GM18508 (cell line): Measurements from ENCODE around the gene DLX2.
"Not testable (repeated sequence)": the region's sequence is repeated elsewhere in the genome, so short reads cannot be mapped to it uniquely, and the experiment has no call there.

Experiments
- ATAC-seq: cut with Tn5 transposase; IDR thresholded peaks from one replicate; pipeline ENCODE4 v1.9.1; 2021; ENCODE audit warnings: moderate number of reproducible peaks; ENCODE audit not compliant: insufficient read depth, unreplicated experiment

The DLX2 gene

GRCh38 chr2:172062402-172063004 lies 40.2 kb downstream of the DLX2 start:
- ATAC-seq: no peak

DNA sequence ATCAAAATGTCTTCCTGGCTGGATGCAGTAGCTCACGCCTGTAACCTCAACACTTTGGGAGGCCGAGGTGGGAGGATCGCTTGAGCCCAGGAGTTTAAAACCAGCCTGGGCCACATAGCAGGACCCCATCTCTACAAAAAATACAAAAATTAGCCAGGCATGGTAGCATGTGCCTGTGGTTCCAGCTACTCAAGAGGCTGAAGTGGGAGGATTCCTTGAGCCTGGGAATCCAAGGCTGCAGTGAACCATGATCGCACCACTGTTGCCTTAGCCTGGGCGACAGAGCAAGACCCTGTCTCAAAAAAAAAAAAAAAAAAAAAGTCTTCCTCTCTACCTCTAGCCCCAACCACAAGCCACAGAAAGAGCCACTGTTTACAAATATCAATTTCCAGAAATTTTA lies 42.6 kb downstream of the DLX2 start:
- ATAC-seq: not testable (repeated sequence)

DNA sequence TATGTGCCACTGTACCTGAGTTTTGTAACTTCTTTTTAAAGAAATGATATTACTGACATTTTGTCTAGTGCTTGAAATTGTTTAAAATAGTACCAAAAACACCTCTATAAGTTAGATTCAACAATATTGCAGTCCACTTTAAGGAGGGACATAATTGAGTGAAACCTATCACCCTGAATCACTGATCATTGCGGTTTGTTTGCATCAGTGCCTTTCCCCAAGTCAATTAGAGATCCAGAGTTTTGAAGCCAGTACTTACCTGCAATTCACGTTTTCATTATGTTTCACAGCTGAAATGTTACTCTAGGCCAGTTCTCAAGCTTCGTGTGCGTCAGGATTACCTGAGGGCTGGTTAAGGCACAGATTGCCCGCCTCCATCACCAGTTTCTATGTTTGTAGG lies 44.0 kb downstream of the DLX2 start:
- ATAC-seq: no peak

- no peak for ATAC-seq
Measured at GRCh38 chr2:172056293-172056692, 46.4 kb downstream of the DLX2 start.

DNA sequence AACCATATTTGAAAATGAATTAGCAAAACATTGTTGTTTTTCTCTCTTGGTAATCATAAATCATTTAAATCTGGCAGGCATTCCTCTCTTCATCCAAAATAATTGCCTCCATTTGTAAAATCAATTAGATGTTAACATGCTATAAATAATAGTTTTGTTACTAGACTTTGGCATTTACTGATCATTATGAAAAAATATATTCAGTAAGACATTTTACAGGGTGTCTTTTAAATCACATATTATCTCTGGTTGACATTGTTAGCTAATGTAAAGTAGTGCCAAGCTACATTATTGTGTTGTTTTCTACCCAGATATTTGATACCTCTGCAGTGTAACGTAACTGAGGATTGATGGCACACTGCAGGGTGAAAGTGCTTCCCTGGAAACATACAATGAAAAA lies 49.2 kb downstream of the DLX2 start:
- ATAC-seq: no peak

DNA sequence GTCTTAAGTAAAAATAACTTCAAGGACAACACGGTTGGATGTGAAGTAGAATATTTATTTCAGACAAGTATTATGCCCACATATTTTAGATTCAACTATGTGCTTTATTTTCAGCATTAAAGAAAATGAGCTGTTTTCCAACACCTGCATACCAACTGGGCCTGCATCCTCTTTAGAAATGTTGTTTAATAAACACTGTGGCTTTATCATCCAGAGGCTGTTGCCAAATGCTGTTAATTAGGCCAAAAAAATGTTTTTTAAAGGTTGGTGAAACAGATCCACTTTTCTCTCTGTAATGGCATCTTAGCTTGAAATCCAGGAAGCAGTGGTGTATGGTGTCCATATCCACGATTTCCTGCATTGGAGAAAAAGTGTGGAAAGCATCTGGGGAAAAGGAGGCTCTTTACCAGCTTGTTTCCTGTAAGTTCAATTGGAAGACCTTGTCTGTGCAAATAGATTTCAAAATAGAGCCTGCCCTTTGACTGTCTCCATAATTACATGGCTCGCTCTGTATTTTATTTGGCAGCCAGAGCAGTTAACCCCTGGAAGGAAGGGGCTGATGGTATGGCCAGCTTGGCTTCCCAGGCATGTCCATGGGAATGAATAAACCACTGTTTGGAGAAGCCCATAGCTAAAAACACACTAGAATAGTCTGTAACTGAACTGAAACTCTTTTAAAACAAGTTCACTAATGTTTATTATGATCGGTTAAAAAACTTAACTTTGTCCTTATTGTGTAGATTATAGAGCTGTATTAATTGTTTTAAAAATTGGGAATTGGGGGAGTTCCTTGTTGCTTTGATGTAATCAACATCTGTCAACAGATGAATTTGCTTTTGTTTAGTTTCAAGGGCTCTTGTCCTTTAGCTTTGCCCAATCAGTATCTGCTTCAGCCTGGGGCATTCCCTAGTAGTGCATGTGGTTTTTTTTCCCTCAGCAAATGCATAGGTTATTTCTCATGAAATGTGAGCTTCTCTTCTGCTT lies 50.4 kb downstream of the DLX2 start:
- no peak for ATAC-seq

DNA sequence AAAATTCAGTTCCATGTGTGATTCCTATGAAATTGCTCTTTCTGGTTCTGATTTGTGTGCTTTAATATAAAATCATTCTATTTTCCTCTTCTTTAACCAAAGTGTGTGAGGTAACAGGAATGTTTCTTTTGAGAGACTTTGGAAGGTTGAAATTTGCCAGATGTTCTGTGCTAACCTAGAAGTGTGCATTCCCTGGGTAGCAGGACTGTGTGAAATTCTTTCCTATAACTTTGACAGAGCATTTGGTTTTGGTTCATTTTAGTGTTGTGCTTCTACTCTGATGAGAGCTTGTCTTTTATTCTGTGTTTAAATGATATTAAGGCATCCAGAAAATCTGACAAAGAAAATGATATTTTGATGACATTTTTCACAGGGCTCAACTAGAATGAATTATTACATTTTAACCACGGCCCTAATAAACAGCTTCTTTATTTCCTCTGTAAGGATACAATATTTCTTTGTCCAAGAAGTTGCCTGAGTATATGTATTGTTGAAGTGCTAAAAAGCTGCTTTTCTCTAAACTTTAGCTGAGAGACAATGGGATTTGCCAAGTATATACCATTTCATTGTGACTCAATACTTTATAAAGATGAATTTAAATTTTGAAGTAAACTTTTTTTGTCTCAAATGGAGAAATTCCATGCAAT lies 52.1 kb downstream of the DLX2 start:
- no peak for ATAC-seq

- no peak for ATAC-seq
Measured at GRCh38 chr2:172049567-172050120, 53.1 kb downstream of the DLX2 start.
